Fibroblast of the conjunctiva (primary cell): Measurements from ENCODE around the gene SETD5.
"Not testable (repeated sequence)": the region's sequence is repeated elsewhere in the genome, so short reads cannot be mapped to it uniquely, and the experiment has no call there.

Source experiments
- DNase-seq: peaks from one replicate; pipeline ENCODE4 v3.0.0-alpha.2; 2010; ENCODE audit warnings: low read depth

Gene SETD5

DNA sequence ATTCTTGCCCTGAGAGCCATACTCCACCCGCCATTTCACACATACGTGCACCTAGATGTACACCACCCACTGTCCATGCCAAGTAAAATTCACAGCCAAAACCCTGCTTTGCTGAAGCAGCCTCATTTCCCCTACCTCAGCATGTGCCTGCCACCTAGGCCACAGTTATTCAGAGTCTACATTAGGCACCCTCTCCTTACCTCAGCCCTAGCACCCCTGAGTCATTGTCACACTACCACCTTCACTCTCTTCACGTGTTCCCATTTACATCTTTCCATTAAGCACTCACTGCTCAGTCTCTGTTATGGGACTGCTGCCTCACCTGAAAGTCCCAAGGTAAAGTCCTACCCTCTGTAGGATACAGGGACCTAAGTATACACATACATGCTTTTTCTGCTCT lies 70.0 kb downstream of the SETD5 start:
- DNase-seq, result no peak

DNA sequence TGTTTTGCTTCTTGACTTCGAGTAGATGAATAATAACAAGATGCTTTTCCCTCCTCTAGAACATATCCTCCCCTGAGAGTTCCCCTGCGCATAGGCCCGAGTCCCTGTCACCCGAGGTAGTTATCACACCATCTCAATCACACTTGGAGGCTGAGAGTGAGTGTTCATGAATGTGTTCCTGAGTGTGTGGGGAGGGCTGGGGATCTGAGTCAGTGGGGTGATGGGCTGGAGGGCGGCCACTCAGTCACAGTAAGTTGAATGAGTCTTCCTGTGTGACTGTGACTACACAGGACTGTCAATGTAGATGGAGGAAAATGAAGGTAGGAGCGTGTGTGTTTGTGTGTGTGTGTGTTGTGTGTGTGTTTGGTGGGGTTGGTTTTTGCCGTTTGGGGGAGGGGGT lies 71.0 kb downstream of the SETD5 start:
- DNase-seq, result no peak

DNA sequence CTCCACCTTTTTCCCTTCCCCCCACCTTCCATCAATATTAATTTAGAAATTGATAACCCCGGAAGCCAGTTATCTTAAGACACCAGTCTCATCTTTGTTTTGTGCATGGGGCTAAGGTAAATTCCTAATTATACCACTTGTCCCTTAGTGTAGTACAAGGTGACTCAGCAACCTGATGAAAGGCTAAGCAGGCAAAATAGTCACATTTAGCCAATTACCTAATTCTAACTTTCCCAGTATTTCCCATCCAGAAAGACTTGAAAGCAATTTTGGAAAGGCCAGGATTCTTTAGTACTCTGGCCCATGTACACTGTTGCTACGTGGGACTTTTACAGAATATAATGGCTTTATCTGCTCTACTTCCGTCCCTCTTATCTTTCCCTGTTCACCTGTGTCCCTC lies 72.6 kb downstream of the SETD5 start:
- no peak for DNase-seq

DNA sequence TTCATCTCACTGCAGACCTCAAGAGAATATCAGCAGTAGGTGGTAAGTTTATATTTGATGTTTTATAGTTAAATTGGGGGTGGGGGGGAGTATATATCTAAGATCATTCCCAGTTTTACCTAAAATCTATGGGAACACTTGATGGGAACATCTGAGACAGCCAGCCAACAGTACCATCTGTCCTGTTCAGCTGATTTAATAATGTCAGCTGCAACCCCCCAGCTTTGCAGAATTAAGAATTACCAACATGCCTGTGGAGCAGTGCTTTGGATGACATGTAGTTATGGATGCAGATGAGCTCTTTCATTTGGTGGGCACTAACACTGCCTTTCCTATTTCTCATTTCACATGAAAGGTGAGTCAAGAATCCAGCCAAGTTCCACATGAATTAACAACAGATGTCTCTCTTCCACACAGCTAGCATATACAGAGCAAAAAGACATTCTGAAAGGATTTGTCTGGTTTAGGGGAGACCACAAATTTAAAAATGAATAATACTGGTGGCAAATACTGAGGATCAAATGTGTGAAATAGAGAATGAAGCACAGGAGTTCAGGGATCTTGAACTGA lies 76.2 kb downstream of the SETD5 start:
- no peak for DNase-seq

DNA sequence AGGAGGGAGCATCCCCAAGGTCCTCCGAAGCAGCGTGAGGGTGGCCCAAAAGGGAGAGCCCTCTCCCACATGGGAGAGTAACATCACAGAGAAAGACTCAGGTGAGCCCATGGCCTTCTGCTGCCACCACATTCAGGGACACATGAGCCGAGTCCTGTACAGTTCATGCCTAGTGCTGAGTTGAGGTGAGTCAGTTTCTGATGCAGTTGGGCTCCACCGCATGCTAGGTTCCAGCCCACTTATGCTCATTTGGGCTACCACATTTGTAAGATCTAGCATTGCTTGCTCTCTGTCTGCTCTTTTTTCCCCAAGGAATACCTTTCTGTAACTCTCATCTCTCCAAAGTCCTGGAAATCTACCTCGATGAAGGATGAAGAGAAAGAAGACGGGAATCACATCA lies 77.1 kb downstream of the SETD5 start:
- no peak for DNase-seq

- no peak for DNase-seq
Measured at GRCh38 chr3:9476935-9477334, 79.5 kb downstream of the SETD5 start.

DNA sequence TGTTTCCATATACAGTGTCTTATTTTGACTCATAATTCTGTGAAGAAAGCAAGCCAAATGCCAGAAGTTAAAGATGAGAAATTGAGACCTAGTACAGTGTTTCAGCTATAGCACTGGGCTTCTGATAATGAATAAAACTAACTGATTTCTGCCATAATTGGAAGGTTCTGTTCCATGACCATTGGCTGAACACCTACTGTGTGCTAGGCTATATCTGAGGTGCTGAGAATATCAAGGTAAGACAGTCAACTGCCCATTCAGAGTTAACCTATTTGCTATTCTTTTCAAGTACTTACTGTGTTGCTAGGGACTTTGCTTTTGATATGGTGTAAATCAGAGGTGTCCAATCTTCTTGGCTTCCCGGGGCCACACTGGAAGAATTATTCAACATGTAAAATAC lies 82.8 kb downstream of the SETD5 start:
- DNase-seq, result no peak

- DNase-seq, result no peak
Measured at GRCh38 chr3:9485248-9485647, 87.8 kb downstream of the SETD5 start.

DNA sequence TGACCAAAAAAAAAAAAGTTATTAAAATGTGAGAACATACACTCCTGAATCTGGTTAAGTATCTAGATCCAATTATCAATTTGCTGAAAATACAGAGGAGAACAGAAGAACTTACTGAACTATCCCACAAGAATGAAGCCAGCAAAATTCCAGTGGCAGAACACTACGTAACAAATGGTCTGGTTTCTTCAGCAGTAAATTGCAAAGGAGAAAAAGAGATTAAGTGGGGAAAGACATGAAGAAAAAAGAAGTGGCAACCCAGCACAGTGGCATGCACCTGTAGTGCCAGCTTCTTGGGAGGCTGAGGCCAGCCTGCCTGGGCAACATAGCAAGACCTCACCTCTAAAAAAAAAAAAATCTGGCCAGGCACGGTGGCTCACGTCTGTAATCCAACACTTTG lies 94.1 kb downstream of the SETD5 start:
- no peak for DNase-seq

DNA sequence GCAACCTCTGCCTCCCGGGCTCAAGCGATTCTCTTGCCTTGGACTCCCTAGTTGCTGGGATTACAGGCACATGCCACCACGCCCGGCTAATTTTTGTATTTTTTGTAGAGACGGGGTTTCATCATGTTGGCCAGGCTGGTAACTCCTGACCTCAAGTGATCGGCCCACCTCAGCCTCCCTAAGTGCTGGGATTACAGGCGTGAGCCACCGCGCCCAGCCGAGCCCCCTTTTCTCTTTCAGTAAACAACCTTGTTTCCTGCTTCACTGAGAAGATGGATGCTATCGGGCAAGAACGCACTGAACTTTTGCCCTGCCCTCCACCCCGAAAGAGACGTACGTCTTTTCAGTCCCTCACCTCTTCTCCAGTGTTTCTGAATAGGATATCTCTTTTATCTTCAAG lies 96.6 kb downstream of the SETD5 start:
- not testable (repeated sequence) for DNase-seq

DNA sequence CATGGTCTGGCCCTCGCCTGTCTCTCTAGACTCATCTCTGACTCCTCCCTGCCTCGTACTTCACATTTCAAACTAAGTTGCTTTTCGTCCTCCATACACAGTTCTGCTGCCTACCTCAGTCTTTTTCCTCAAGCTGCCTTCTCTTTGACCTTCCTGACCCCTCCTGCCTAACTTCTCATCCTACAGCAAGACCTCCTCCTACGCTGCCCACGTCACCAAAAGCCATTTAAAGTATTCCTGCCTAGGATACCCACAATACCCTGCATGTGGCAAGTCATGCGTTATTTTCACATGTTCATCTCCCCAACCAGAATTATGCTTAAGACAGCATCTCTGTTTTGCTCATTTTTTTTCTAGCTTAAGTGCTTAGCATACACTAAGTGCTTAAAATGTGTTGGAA lies 99.5 kb downstream of the SETD5 start:
- no peak for DNase-seq

DNA sequence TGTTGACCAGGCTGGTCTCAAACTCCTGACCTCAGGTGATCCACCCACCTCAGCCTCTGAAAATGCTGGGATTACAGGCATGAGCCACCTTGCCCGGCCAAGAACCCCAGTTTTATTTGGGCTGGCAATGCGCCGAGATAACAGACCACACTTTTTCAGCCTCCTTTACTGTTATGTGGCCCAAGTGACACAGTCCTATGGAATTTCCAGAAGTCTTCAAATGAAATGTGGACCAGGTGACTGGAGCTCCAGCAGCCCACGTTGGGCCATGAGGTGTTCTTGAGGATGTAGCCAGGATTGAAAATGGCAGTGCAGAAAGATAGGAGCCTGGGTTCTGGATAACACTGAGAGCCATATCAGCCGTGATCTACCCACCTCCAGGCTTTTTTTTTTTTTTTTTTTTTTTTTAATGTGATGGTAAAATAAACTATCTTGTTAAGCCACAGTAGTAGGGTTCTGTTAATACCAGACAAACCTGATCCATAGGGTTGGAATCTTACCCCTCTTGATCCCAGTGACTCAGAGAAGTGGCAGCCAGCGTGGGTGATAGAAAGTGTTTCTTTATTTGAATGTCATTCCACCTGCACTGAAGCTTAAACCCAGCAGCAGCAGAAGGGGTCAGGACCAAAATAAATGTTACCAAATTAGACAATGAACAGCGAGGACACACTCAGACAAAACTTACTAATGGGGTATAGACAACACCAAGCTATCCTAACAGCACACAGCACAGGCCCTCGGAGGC lies 100.6 kb downstream of the SETD5 start:
- DNase-seq, result no peak

- DNase-seq, result no peak
Measured at GRCh38 chr3:9498781-9499180, 101.4 kb downstream of the SETD5 start.

- no peak for DNase-seq
Measured at GRCh38 chr3:9499455-9500107, 102.2 kb downstream of the SETD5 start.

DNA sequence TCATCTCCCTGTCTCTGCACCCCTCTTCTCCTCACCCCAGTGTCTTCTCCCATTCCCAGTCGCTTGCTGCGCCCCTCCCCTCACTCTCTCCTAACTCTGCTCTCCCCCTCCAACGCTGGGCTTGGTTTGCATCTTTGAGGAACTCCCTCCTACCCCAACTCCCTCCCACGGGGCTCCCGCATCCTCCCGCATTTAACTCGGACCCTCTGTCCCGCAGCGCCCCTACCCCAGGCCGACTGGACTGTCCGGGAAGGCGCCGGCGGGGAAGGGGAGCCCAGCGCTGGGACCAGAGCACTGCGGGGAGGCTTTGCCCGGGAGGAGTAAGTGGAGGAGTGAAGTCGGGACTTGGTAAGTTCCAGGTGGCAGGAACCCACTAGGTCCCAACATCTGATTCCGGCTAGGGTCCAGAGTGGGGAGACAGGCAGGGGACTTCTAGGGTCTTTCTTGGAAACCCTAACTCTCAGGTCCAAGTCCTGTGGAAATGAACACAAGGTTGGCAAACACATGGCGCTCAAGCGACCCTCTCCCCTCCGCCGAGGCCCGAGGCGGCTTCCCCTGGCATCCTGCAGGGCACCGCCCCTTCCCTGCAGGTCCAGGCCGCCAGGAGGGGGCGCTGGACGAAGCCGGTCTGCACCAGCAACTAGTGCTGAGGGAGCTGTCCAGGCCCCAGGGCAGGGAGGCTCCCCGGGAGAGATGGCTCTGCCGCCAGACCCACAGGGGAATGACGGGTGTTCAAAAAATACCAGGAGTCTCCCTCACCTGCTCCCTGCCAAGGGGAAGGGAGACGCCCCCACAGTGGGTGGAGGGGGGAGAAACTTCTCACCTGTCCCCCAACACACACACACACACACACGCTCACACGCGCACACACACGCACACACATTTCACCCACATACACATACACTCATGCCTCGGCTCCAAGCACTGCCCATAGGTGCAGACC lies 103.0 kb downstream of the SETD5 start:
- DNase-seq, result peak; percentile 26

DNA sequence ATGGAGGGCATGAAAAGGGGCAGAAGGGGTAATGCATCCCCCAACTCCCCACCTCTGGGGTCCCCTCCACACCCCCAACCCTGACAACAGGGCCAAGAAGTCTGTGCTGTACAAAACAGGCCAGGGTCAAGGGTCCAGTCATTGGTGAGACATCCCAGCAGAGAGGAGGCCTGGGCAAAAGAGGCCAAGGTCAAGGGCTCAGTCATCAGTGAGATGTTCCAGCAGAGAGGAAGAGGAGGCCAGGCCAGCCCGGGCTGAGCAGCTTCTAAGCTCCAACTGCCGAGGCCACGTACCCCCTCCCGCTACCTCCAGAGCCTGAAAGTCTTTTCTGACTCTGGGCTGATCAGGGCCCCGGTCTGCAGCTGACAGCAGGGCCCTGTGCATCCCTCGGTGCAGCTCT lies 103.8 kb downstream of the SETD5 start:
- DNase-seq, result no peak

GRCh38 chr3:9503283-9503682 lies 105.9 kb downstream of the SETD5 start:
- DNase-seq, result peak; percentile 44

DNA sequence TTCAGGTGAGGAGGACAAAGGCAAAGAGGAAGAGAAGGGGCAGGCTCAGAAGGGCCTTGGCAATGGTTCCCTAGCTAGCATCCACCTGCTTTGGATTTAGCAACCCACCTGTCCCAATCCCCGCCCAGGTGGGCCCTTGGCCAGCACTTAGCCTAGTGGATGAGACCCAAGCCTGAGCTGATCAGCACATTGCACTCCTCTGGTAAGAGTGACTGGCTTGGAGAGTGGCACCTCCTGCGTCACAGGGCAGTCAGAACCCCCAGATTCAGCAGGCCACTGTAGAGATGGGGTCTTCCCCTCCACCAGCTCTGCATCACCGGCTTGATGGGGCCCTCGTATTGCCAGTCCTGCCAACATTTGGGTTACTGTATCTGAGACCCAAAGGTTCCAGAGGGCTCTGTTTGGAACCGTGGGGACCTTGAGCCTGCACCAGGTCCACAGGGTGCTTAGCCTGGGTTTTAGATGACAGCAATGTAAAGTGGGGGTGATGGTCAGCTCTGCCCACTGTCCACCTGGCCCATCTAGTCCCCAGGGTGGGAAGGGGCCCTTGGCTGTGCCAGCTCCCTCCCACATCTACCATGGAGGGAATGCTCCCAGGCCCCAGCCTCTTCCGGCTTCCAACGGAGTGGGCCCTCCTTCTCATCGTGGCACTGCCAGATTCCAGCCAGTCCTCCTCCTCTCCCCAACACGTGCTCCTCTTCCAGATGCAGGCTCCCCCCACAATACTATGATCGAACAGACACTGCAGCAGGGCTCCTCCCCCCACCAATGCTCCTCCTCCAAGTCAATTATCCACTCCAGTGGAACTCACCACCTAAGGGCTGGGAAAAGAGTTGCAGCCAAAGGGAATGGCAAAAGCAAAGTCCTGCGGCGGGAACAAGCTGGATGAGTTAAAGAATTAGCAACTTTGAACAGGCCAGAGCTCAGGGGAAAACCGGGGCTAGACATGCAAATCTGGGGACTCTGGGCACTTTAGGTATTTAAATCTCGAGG lies 110.5 kb downstream of the SETD5 start:
- DNase-seq, result no peak

DNA sequence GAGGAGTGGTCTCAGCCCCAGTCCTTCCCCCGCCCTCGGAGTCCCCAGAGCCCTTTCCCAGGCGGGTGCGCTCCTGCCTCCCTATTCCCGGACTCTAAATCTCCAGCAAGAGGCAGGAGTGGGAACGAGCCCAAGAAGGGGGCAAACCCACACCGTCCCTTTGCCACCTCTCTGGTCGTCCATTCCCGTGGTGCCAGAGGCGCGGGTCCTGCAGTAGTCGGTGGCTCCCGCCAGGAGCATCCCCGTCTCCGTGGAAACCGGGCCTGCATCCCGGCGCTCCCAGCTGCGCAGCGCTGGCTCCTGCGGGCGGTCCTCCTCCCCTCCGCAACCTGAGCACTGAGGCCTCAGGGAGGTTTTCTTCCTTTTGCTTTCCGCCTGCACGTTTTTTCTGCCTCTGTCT lies 111.4 kb downstream of the SETD5 start:
- DNase-seq, result no peak

DNA sequence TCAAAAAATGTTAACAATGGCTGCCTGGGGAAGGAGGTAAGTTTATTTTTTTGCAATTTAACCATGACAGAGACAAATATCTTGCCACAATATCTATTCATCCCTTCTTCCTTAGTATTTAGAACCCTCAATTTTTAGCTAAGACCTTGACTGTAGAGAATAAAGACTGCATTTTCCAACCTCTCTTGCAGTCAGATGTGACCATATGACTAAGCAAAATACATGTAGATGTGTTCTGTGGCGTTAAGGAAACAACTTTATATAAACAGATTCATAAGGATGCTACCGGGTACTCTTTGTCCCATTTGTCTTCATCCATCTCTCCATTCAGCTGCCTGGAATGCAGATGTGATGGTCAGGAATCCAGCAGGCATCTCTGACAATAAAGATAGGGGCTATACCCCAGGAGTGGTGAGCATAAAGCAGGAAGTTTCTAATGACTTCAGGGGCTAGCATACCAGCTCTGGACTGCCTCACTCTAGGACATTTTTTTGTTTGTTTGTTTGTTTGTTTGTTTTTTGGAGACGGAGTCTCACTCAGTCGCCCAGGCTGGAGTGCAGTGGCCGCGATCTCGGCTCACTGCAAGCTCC lies 115.1 kb downstream of the SETD5 start:
- no peak for DNase-seq

DNA sequence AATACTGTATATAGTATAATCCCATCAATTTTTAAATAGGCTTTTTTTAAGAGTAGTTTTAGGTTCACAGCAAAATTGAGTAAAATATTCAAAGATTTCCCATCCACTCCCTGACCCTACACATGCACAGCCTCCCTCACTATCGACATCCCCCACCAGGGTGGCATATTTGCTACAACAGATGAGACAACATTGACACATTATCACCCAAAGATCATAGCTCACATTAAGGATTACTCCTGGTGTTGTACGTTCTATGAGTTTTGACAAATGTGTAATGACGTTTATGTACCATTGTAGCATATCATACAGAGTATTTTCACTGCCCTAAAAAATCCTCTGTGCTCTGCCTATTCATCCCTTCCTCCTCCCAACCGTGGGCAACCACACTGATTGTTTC lies 116.9 kb downstream of the SETD5 start:
- no peak for DNase-seq
